Epithelial cell of esophagus (primary cell): Measurements from ENCODE around the gene BHLHE41.
A peak's percentile ranks its signal among the peaks of the same experiment; 100 is the strongest.

ENCODE experiments used
- DNase-seq: peaks from one replicate; pipeline ENCODE4 v3.0.0; 2010; ENCODE audit warnings: low read depth
- H3K4me3 ChIP-seq: 2 replicates; pipeline ENCODE4 v1.5.1; 2011; ENCODE audit warnings: mild to moderate bottlenecking, low read length, control low read depth
- TF ChIP-seq, protein P1 (sequence below): IDR thresholded peaks from 2 replicates; pipeline ENCODE4 v1.5.1; 2011; ENCODE audit warnings: low read depth, mild to moderate bottlenecking, low read length, control low read depth, inconsistent platforms; ENCODE audit not compliant: insufficient read depth; ENCODE audit errors: missing control alignments

BHLHE41 gene

DNA sequence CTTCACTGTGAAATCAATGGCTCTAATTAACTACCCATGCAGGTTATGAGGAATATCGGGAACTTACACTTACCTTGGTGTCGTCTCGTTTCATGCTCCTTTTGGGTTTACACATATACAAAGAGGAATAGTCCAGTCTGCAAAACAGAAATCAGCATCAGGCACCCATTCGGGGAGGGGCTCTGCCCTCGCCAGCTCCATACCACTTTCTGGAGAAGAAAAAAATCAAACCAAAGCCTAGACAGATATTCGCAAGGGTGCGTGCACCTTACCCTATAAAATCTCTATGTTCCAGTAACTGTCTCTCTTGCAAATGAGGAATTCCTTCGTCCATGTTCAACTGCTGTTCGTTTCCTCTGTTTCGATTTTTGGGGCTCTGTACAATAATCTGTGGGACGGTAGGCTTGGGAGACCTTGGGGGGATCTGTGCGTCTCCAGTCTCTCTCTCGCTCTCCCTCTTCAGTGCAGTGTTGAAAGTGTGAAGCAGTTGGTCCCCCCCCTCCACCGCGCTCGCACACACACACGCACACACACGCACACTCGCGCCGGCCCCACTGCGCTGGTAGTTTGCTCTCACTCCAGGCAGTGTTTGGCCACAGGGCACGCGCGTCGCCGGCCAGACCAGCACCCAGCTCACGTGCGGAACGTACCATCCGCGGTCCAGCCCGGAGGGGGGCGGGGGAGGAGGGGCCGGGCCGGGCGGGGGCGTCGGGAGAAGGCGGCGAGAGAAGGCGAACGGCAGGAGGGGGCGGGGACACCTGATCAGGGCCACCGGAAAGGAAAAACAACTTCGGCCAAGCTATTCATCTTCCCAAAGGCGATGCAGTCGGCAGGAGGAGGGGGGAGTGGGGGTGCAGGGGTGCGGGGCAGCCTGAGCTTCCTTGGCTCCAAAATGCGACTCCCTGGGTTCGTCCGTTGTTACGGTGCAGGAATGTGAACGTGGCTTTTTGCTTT, at the start of gene BHLHE41:
Gene BHLHE41, minus strand, starts transcription at position 592 of the 954 bp plus-strand sequence. Its CDS starts 258 bp downstream, at position 334.
- peak; percentile 20 for DNase-seq
- TF ChIP-seq, protein P1, sequence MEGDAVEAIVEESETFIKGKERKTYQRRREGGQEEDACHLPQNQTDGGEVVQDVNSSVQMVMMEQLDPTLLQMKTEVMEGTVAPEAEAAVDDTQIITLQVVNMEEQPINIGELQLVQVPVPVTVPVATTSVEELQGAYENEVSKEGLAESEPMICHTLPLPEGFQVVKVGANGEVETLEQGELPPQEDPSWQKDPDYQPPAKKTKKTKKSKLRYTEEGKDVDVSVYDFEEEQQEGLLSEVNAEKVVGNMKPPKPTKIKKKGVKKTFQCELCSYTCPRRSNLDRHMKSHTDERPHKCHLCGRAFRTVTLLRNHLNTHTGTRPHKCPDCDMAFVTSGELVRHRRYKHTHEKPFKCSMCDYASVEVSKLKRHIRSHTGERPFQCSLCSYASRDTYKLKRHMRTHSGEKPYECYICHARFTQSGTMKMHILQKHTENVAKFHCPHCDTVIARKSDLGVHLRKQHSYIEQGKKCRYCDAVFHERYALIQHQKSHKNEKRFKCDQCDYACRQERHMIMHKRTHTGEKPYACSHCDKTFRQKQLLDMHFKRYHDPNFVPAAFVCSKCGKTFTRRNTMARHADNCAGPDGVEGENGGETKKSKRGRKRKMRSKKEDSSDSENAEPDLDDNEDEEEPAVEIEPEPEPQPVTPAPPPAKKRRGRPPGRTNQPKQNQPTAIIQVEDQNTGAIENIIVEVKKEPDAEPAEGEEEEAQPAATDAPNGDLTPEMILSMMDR = no peak
- peak within 1 kb of the TSS; percentile 67 for H3K4me3 ChIP-seq

DNA sequence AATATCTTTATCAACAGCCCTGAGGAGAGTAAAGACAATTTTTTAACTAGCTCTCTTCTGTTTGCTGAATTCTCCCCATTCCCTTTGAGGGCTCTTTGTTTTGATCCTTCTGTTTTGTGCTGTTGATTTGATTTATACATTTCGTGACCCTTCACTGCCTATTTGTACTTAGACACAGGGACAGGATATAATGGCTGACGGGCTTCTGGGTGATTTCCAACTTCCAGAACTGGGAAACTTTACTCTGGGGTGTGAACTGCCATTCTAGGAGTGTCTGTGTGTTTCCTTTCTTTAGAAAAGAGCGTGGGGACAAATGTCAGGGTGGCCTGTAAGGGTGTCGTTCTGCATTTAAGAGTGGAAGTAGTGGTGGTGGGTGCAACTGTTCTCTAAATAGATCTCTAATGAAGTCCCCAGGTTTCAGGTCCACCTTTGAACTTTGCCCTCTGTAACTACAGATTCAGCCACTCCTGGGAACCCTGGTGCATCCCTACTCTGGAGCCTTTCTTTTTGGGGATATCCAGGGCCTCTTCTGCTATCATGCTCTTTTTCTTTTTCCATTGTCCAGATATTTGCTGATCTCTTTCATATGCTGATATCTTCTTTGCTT, 48.2 kb upstream of the BHLHE41 start:
- no peak for DNase-seq
- no peak overlapping the region for H3K4me3 ChIP-seq
- TF ChIP-seq, protein P1 = no peak

DNA sequence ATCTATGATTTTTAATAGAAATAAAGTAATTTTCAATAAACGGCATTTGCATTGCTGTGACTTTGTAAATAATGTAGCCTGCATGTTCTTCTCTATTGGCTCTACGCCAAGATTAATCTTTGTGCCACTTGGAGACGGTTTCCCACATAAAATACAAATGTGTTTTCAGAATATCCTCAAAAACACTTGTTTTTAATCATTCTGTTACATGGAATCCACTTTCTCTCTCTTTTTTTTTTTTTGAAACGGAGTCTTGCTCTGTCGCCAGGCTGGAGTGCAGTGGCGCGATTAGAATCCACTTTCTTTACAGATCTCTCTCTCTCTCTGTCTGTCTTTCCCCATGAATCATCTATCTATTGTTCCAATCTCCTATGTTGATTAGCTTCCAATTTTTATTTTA, 47.7 kb upstream of the BHLHE41 start:
- H3K4me3 ChIP-seq = no peak overlapping the region
- no peak for DNase-seq
- TF ChIP-seq, protein P1 = no peak

DNA sequence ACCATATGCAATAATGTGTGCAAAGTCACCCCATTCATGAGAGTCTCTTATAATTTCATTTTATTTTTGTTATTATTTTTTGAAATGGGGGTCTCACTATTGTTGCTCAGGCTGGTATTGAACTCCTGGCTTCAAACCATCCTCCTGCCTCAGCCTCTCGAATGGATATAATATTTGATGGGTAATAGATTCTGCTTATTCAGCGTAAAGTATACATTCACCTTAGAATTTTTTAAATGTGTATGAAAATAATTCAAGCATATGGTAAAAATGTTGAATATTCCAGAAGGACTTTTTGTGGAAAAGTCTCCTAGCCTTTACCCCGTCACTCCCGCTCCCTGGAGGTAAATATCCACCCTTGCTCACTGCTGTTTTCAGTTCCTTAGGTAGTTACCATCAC, 47.2 kb upstream of the BHLHE41 start:
- H3K4me3 ChIP-seq = no peak overlapping the region
- no peak for DNase-seq
- TF ChIP-seq, protein P1 = no peak

DNA sequence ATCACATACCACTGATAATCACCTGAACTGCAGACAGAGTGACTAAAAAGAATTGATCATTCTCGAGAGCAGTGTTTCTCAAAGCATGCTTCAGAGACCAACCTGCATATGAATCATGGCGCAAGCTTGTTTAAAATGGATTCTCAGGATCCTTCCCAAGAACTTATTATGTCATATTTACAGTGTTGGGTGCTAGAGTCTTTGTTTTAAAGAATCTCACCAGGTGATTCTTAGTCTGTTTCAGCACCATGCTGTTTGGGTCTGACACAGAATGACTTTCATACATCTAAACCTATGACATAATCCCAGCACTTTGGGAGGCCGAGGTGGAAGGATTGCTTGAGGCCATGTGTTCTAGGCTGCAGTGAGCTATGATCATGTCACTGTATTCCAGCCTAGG, 39.3 kb upstream of the BHLHE41 start:
- TF ChIP-seq, protein P1 = no peak
- peak; percentile 29 for DNase-seq

DNA sequence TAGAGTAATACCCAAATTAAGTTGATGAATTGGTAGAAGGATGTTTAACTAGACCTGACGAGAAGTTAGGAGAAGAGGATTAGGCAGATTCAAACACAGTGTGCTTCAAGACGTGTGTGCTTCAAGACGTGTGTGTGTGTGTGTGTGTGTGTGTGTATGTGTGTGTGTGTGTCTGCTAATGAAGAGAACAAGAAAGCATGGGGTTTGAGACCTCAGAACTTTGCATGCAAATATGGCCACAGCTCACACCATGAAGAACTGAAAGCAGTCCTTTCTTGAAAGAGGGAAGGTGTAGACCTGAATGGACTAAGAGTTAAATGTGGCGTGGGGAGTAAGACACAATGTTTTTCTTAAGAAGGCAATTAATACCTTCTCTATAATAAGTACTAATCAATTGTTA, 38.1 kb upstream of the BHLHE41 start:
- TF ChIP-seq, protein P1 = no peak
- H3K4me3 ChIP-seq = no peak overlapping the region
- DNase-seq = no peak

More for the DNA sequence above, 39.3 kb upstream of the BHLHE41 start:
- no peak overlapping the region for H3K4me3 ChIP-seq
